Suprapubic skin (tissue), 3 donors: ENCODE data around the gene KIF25.

Experiments used
- CTCF ChIP-seq, 2 donors: fragments of 200-600 bp in 1 of 2; fragments of 450-650 bp in 1 of 2; sonication (generic) in 1 of 2; IDR thresholded peaks; one replicate each; pipeline ENCODE4 v1.5.1; 2016 to 2019; ENCODE audit warnings: antibody characterized with exemption in 2 of 2, mild to moderate bottlenecking in 1 of 2, moderate library complexity in 1 of 2
- POLR2A ChIP-seq, 2 donors: fragments of 450-650 bp; IDR thresholded peaks; one replicate each; pipeline ENCODE4 v1.6.1; 2017; ENCODE audit warnings: antibody characterized with exemption in 2 of 2, mild to moderate bottlenecking in 2 of 2, moderate library complexity in 2 of 2

GRCh38 chr6:168034537-168034936, 37.1 kb downstream of the KIF25 start:
- TF ChIP-seq CTCF (IDR thresholded peaks at IDR 0.05), result no peak
- TF ChIP-seq POLR2A (IDR thresholded peaks at IDR 0.05), result no peak
